Esophagus squamous epithelium (tissue), 5 donors: Measurements from ENCODE around the gene LRP8. TPM values are rescaled to one million over a fixed set of nuclear protein-coding genes. Genes with fewer than 3 reads are reported as not detected.

Experiments
- DNase-seq: peaks from one replicate; lab custom pipeline; 2025; lab: John Stamatoyannopoulos, UW
- H3K27ac ChIP-seq, 4 donors: fragments of 200-600 bp; sonication (generic); one replicate each; pipeline ENCODE4 v1.5.1; 2016 to 2019; ENCODE audit warnings: mild to moderate bottlenecking in 1 of 4
- H3K27me3 ChIP-seq, 4 donors: fragments of 200-600 bp; sonication (generic); 1 replicate in 3 of 4; 2 replicates in 1 of 4; pipeline versions ENCODE4 v1.5.1 to v1.6.0; 2017 to 2021; ENCODE audit warnings: antibody characterized with exemption in 1 of 4
- H3K36me3 ChIP-seq, 3 donors: fragments of 200-600 bp; sonication (generic); one replicate each; pipeline ENCODE4 v1.5.1; 2016 to 2019
- H3K4me1 ChIP-seq, 3 donors: fragments of 200-600 bp; sonication (generic); one replicate each; pipeline ENCODE4 v1.5.1; 2017 to 2019
- H3K4me3 ChIP-seq, 4 donors: fragments of 200-600 bp; sonication (generic); 1 replicate in 3 of 4; 2 replicates in 1 of 4; pipeline ENCODE4 v1.5.1; 2016 to 2019; ENCODE audit warnings: mild to moderate bottlenecking in 2 of 4, moderate library complexity in 1 of 4
- H3K9me3 ChIP-seq, 3 donors: fragments of 200-600 bp; sonication (generic); one replicate each; pipeline ENCODE4 v1.5.1; 2016 to 2019
- POLR2A ChIP-seq, 4 donors: fragments of 450-650 bp; IDR thresholded peaks; one replicate each; pipeline ENCODE4 v1.6.1; 2017; ENCODE audit warnings: antibody characterized with exemption in 4 of 4, mild to moderate bottlenecking in 4 of 4, moderate library complexity in 3 of 4
- WGBS, 2 donors: methylation state at CpG; one replicate each; pipeline ENCODE4 v1.1.5; 2018; 5-methylcytosine and 5-hydroxymethylcytosine counted together
- intact Hi-C: fragments of 100-400 bp; cut with DNase I; formaldehyde crosslinking; loops from one replicate; pipeline ENCODE4 v1.15.0; 2022
- total RNA-seq, 4 donors: library from RNA; depleted of rRNA; stranded (reverse); fragments of >200 nt; gene quantifications; one replicate each; pipeline ENCODE4 v1.1.0, GENCODE V29; 2016
- TF ChIP-seq, protein P1 (sequence below), 6 experiments: fragments of 450-650 bp in 4 of 6; fragments of 200-600 bp in 2 of 6; sonication (generic) in 2 of 6; IDR thresholded peaks; one replicate each; pipeline ENCODE4 v1.5.1; 2016 to 2019; ENCODE audit warnings: antibody characterized with exemption in 6 of 6, mild to moderate bottlenecking in 4 of 6, moderate library complexity in 4 of 6
- donor health status: DM: yes; HTN: yes; CAD: no.

LRP8 gene
- total RNA-seq, 4 donors from 2014 or later = 15.3 to 39.6 (median 18.8) TPM

GRCh38 chr1:53316424-53316765 is 11.5 kb downstream of the LRP8 start:
- intact Hi-C loops = no loop called here
- no peak overlapping the region for H3K27ac ChIP-seq

DNA sequence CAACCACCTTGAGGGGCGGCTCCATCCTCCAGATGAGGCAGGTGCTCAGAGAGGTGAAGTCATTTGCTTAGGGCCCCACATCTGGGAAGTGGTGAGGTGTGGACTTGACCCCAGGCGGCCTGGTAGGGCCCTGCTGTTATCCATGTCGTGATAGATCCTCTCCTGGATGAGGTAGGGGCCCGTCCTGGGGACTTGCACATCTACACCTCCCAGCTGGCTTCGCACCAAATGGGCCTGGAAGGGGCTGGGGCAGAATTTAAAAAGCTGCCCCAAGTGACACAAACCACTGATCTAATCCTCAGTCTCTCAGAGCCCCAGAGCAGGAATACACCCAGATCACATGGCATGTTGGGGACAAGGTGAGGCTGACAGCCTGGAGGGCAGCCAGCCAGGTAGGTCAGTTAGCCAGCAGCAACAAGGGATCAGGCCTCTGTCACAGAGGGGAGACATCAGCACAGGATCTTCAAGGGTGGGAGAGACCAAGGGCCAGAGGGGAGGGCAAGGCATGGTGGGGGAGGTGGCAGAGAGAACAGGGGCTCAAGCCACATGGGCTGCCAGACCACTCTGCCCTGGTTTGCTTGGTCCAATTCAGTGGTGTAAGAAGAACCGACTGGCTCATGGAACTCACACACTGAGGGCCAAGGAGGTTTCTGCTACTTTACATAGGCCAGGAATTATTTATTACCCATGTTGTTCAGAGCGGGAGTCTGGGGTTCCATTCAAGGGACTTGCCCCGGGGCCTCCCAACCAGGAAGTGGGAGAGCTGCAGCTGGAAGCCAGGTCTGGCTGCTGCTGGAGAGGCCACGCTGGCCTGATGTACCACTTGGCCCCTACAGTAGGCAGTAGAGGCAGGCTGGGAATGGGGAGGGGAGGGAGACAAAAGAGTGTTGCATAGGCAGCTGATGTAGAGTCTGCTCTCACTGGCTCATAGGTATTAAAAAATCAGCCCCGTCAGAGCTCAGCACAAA is 12.1 kb downstream of the LRP8 start:
- no peak for TF ChIP-seq POLR2A (IDR thresholded peaks at IDR 0.05)
- TF ChIP-seq, protein P1, sequence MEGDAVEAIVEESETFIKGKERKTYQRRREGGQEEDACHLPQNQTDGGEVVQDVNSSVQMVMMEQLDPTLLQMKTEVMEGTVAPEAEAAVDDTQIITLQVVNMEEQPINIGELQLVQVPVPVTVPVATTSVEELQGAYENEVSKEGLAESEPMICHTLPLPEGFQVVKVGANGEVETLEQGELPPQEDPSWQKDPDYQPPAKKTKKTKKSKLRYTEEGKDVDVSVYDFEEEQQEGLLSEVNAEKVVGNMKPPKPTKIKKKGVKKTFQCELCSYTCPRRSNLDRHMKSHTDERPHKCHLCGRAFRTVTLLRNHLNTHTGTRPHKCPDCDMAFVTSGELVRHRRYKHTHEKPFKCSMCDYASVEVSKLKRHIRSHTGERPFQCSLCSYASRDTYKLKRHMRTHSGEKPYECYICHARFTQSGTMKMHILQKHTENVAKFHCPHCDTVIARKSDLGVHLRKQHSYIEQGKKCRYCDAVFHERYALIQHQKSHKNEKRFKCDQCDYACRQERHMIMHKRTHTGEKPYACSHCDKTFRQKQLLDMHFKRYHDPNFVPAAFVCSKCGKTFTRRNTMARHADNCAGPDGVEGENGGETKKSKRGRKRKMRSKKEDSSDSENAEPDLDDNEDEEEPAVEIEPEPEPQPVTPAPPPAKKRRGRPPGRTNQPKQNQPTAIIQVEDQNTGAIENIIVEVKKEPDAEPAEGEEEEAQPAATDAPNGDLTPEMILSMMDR (IDR thresholded peaks at IDR 0.05) = no peak
- DNase-seq = no peak
- H3K9me3 ChIP-seq = no peaks in the 10 kb centered on the region
- no peak overlapping the region for H3K4me3 ChIP-seq
- H3K36me3 ChIP-seq = peaks cover 0 to 6% (median 0%) of the 10 kb centered on the region in 3 donors
- peaks cover 0 to 14% (median 0%) of the 10 kb centered on the region in 3 donors for H3K4me1 ChIP-seq
- 42 to 89% methylated on average over 3 to 6 of the region's 10 CpGs for WGBS, 2 donors
- intact Hi-C loops = no loop called here
- no peaks in the 10 kb centered on the region for H3K27me3 ChIP-seq
- H3K27ac ChIP-seq = no peak overlapping the region

More at GRCh38 chr1:53316424-53316765, 11.5 kb downstream of the LRP8 start:
- peaks cover 0 to 14% (median 0%) of the 10 kb centered on the region in 3 donors for H3K4me1 ChIP-seq
- H3K9me3 ChIP-seq = no peaks in the 10 kb centered on the region
- 89 to 100% methylated on average over 1 of the region's 1 CpG for WGBS, 2 donors
- DNase-seq = no peak
- TF ChIP-seq POLR2A (IDR thresholded peaks at IDR 0.05) = no peak
- TF ChIP-seq, protein P1 (IDR thresholded peaks at IDR 0.05) = no peak
- no peaks in the 10 kb centered on the region for H3K27me3 ChIP-seq
- peaks cover 0 to 6% (median 0%) of the 10 kb centered on the region in 3 donors for H3K36me3 ChIP-seq
- H3K4me3 ChIP-seq = no peak overlapping the region

DNA sequence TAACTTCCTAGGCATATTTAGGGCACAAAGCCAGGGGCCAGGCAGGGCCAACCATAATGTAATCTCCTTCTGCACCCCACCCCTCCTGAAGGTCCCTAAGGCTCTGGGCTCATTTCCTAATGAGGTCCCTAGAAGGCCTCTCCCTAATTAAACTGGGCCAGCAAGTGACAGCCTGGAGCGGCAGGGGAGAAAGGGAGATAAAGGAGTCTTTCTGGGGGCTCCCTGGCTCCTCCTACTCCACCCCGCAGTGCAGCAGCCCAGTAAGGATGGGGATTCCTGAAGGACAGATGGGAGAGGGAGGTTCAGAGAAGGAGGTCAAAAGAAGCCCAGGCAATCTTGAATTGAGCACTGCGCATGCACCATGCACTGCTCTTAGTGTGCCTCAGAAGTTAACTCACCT is 12.8 kb downstream of the LRP8 start:
- Histone ChIP-seq H3K27ac (no peak overlapping the region), H3K9me3 (no peaks in the 10 kb centered on the region), H3K27me3 (no peaks in the 10 kb centered on the region), H3K36me3 (peaks cover 0 to 6% (median 0%) of the 10 kb centered on the region in 3 donors), H3K4me1 (peaks cover 0 to 14% (median 0%) of the 10 kb centered on the region in 3 donors), H3K4me3 (no peak overlapping the region)
- no peak for TF ChIP-seq POLR2A (IDR thresholded peaks at IDR 0.05)
- TF ChIP-seq, protein P1 (IDR thresholded peaks at IDR 0.05) = no peak
- intact Hi-C loops = no loop called here
- DNase-seq = no peak
- 83 to 100% methylated on average over 1 of the region's 3 CpGs for WGBS, 2 donors

DNA sequence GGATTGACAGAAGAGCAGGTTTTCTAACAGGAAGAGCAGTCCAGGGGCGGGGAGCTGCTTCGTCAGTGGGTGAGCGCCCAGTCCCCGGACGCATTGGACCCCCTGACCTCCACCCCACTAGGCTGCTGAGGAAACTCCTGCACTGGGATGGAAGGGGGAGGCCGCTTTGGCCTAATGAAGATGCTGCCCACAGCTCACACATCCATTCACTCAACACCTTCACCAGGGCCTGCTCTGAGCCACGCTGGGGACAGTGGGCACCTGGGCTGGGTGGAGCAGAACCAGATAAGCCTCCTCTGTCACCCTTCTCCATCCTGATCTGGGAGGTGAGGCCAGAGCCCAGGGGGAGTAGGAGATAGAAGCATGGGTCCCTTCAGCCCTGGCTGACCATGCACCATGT is 13.3 kb downstream of the LRP8 start:
- H3K27ac ChIP-seq = no peak overlapping the region
- 93% methylated on average over 3 of the region's 7 CpGs; no CpG with 5 or more reads in 1 of the 2 donors for WGBS, 2 donors
- no peaks in the 10 kb centered on the region for H3K9me3 ChIP-seq
- DNase-seq = no peak
- intact Hi-C loops = no loop called here
- peaks cover 0 to 14% (median 0%) of the 10 kb centered on the region in 3 donors for H3K4me1 ChIP-seq
- peaks cover 0 to 6% (median 0%) of the 10 kb centered on the region in 3 donors for H3K36me3 ChIP-seq
- TF ChIP-seq, protein P1 (IDR thresholded peaks at IDR 0.05) = no peak
- no peak for TF ChIP-seq POLR2A (IDR thresholded peaks at IDR 0.05)
- no peak overlapping the region for H3K4me3 ChIP-seq
- no peaks in the 10 kb centered on the region for H3K27me3 ChIP-seq

GRCh38 chr1:53314096-53314495 is 13.8 kb downstream of the LRP8 start:
- no peak for DNase-seq
- Histone ChIP-seq H3K27me3 (no peaks in the 10 kb centered on the region), H3K27ac (no peak overlapping the region), H3K4me3 (no peak overlapping the region), H3K36me3 (peaks cover 0 to 6% (median 0%) of the 10 kb centered on the region in 3 donors), H3K4me1 (peaks cover 0 to 14% (median 0%) of the 10 kb centered on the region in 3 donors), H3K9me3 (no peaks in the 10 kb centered on the region)
- 77% methylated on average over 4 of the region's 7 CpGs; no CpG with 5 or more reads in 1 of the 2 donors for WGBS, 2 donors
- intact Hi-C loops = no loop called here
- TF ChIP-seq POLR2A (IDR thresholded peaks at IDR 0.05) = no peak
- TF ChIP-seq, protein P1 (IDR thresholded peaks at IDR 0.05) = no peak
